ENCODE measurements around the gene NLRP6.
"Not testable (repeated sequence)": the region's sequence is repeated elsewhere in the genome, so short reads cannot be mapped to it uniquely, and the experiment has no call there.

NLRP6 gene

GRCh38 chr11:293852-294661 is 15.8 kb downstream of the NLRP6 start:
- no peak for DNase-seq (ENCODE audit: low read depth)

DNA sequence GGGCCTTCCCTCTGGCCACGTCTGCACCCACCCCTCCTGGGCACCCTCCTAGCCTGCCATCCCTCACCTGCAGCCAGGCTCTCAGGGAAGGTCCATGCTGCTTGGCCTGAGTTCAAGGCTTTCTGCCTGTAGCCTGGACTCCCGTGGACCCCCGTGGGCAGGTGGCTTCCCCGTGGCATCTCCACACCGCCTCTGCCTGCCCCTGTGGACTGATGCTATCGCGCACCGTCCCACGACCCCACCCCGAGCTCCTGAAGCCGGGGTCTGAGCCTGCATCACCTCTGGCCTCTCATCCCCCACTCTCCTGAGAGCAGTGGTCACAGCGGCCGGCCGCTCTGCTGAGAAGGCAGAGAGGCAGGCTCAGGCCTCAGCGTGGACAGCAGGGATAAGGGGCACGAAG is 16.6 kb downstream of the NLRP6 start:
- no peak for DNase-seq (ENCODE audit: low read depth)

DNA sequence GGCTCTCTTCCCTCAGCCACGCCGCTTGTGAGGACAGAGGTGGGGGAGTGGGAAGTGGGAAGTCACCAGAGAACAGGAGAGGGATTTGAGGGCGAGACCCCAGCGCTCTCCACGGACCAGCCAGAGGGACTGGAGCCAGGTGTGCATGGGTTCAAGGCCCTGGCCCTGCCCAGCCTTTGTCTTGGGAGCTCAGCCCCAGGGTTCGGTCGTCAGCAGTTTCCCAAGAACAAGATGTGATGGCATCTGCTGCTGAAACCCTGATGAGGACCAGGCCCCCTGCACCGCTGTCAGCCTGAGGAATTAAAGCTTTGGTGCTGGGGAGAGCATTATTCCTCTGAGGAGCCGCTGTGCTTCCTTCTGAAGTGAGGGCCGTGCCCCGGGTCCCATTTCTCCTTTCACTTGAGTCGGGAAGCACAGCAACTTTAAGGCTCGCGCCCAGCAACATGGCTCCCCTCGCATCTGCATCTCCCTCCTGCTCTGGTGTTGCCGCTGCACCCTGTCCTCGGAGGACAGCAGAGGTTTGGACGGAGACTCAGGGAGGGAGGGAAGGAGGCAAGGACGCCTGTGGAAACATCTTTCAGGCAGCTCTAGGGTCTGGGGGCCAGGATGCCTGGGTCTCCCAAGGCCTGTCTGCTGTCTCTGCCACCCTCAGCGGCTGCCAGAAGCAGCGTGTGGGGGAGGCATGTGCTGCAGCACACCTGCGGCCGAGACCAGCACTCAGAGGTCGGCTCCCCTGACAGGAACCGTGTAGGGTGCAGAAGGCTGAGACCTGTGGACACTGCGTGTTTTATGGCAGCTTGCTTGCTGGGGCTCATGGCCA is 17.4 kb downstream of the NLRP6 start:
- no peak for DNase-seq (ENCODE audit: low read depth)

DNA sequence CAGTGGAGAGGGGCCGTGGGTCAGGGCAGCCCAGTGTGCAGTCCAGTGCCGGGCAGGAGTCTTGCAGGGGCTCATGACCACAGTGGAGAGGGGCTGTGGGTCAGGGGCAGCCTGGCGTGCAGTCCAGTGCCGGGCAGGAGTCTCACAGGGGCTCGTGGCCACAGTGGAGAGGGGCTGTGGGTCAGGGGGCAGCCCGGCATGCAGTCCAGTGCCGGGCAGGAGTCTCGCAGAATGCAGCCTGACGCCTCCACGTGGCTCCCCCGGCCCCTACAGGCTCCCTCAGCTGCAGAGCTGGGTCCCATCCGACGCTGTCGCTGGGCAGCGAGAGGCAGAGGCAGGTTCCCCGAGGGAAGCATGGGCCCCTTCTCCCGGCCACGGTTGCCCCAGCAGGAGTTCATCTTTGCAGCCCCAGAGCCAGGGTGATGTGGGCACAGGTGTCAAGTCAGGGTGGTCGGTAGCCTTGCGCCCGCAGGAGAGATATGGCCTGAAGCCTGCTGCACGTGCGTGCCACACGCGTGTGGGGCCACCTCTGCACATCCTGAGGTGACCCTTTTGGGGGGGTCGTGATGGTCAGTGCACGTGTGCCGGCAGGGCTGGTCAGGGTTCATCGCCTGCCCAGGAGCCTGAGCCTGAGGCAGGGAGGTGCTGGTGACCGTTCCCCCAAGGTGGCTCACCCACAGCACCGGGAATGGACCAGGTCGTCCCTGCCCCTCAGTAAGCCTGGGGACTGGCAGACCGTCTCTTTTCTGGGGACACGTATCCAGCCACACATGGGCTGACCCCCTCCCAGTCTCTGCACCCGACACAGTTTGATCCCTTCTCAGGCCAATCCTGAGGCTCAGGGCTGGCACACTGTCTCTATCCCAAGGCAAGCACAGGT is 18.2 kb downstream of the NLRP6 start:
- DNase-seq (ENCODE audit: low read depth): no peak

- DNase-seq (ENCODE audit: low read depth): no peak
These were observed 18.9 kb downstream of the NLRP6 start for GRCh38 chr11:297051-297585.

- DNase-seq (ENCODE audit: low read depth): no peak
These were observed 19.6 kb downstream of the NLRP6 start for GRCh38 chr11:297586-298405.

GRCh38 chr11:298406-299065 is 20.3 kb downstream of the NLRP6 start:
- DNase-seq (ENCODE audit: low read depth): no peak

DNA sequence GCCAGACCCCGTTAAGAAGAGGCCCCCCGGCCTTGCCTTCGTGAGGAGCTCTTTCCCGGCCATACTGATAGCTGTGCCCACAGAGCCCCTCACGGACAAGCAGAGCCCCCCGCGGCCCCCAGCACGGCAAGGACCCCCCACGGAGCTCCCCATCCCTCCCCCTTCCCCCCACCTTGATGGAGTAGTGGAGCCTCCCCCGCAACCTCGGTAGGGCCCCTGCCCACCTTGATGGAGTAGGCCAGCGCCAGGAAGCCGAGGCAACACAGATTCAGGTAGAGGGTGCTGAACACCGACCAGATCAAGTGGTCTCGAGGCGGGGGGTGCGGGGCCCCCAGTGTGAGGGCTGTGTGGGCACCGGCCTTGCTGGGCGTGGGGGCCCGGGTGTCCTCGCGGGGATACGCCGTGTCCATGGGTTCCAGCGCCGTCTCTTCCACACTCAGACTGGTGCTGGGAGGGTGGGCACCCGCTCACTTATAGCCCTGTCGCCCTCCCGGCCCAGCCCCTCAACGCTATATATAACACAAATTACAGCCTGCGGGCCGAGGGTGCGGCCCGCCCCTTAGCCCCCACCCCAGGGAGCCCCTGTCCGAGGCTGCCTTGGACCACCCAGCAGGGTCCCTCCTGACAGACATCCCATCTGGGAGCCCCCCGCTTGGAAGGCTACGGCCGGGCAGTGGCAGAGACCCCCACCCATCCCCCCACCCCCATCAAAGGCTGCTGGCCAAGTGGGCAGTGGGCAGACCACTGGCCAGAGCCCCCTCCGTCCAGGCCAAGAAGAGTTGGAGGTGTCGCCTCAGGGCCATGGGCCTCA is 21.1 kb downstream of the NLRP6 start, which contains the start of gene IFITM5:
Gene IFITM5 (minus strand): TSS at position 446 of the 811 bp plus-strand sequence. CDS start 36 bp downstream, at position 410.
- no peak for DNase-seq (ENCODE audit: low read depth)

GRCh38 chr11:299951-300735 is 21.9 kb downstream of the NLRP6 start:
- DNase-seq (ENCODE audit: low read depth): no peak

DNA sequence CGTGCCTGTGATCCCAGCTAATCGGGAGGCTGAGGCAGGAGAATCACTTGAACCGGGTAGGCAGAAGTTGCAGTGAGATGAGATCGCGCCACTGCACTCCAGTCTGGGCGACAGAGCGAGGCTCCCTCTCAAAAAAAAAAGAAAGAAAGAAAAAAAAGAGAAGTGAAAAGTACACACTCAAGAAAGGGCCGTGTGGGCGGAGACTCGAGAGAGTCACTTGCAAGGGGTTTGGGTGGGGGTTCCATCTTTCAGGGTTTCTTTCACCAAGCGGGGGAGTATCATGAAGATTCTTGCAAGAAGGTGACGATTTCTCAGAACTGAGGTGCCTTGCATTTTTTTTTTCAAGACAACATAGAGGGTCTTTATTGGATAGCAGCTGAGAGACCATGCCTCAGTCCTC is 25.2 kb downstream of the NLRP6 start:
- DNase-seq (ENCODE audit: low read depth): no peak

- no peak for DNase-seq (ENCODE audit: low read depth)
These were observed 25.9 kb downstream of the NLRP6 start for GRCh38 chr11:304061-304506.

- DNase-seq (ENCODE audit: low read depth): no peak
These were observed 27.0 kb downstream of the NLRP6 start for GRCh38 chr11:304915-305843.

GRCh38 chr11:305844-306211 is 27.6 kb downstream of the NLRP6 start:
- no peak for DNase-seq (ENCODE audit: low read depth)

DNA sequence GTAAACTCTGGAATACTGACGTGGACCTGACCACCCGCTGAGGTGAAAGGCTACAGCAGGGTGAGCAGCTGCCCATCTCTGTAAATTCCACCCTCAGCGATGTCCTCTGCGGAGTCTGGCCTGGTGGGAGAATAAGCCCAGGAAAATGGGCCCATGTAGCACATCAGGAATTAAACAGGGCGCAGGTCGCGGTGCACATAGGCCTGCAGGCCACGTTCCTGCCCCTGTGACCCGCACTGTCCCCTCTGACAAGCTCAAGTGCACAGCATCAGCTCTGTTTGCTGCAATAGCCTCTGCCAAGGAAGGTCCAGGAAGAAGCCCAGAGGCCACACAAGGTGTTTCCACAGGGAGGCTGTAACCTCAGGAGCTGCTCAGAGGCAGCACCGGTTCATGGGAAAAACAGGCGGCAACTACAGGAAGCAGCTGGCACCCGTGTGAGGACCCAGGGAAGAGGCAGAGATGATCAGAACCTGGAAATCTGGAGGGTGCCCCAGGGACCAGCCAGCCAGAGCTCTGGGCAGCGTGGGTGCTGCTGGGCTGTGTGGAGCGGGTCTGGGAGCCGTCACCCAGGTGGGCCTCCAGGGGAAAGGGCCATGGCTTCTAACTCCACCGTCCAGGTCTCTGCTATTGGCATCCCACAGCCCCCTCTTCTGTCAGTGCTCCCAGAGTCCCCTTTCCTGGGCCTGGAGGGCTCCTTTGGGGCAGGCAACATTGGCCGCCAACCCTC is 28.6 kb downstream of the NLRP6 start:
- DNase-seq (ENCODE audit: low read depth): no peak

GRCh38 chr11:307766-308708 is 29.8 kb downstream of the NLRP6 start, which contains the start of gene IFITM2:
IFITM2 (plus strand) TSS chr11:307816; CDS start chr11:308193, 377 bp downstream.
- not testable (repeated sequence) for DNase-seq (ENCODE audit: low read depth)
